K562 (cell line): ENCODE results near the gene SGK1. TPM values are rescaled to one million over a fixed set of nuclear protein-coding genes. Genes with fewer than 3 reads are reported as not detected.

Experiments used
- ATAC-seq: fragments of 200-7000 bp; cut with Tn5 transposase; 3 replicates; pipeline ENCODE4 v1.9.1; 2020; ENCODE audit warnings: moderate library complexity
- BruUV-seq: library from RNA; stranded (reverse); fragments of 400-500 nt; replicated peaks from 2 replicates; lab custom pipeline; 2021; lab: Mats Ljungman, UMichigan
- CTCF ChIA-PET: fragments of 300-600 bp; formaldehyde crosslinking; extraction: SDS; loops from one replicate; lab custom pipeline; 2021; ENCODE audit warnings: low intra/inter-chr PET ratio; lab: Yijun Ruan, JAX
- POLR2A ChIA-PET: fragments of 300-600, 350-650 bp; sonication (Branson Sonifier 250); formaldehyde crosslinking; extraction: SDS; loops from one replicate; lab custom pipeline; 2021; ENCODE audit warnings: antibody characterized with exemption, inconsistent platforms; lab: Yijun Ruan, JAX
- DNase-seq, 4 experiments: peaks; one replicate each; pipeline versions ENCODE4 v3.0.0 to v3.0.0-alpha.2; 2011 to 2018; ENCODE audit warnings: low spot score in 3 of 4, mixed read lengths in 3 of 4; ENCODE audit errors: extremely low read depth in 1 of 4
- FAIRE-seq: peaks from 2 replicates; lab custom pipeline; 2011; peaks lifted over from hg19 to GRCh38; lab: Jason Lieb, UNC
- H2AFZ ChIP-seq: 2 replicates; pipeline ENCODE4 v1.6.0; 2011; ENCODE audit warnings: low read depth, low read length, control low read depth, inconsistent platforms
- H3K27ac ChIP-seq: fragments of 200-600 bp; 3 replicates; pipeline ENCODE4 v1.8.0; 2011; ENCODE audit warnings: low read depth, mild to moderate bottlenecking, control low read depth, inconsistent platforms, low read length, moderate library complexity, mixed read lengths; ENCODE audit errors: extremely low read depth
- H3K27me3 ChIP-seq, 2 experiments: fragments of 300-600 bp in 1 of 2; 2 replicates in 1 of 2; 3 replicates in 1 of 2; pipeline versions ENCODE4 v1.6.0 to v1.8.0; 2011; ENCODE audit warnings: inconsistent platforms in 2 of 2, low read length in 2 of 2, mild to moderate bottlenecking in 1 of 2, mixed read lengths in 1 of 2, moderate library complexity in 1 of 2; ENCODE audit not compliant: control insufficient read depth in 2 of 2, insufficient read depth in 2 of 2
- H3K36me3 ChIP-seq: fragments of 300-600 bp; 3 replicates; pipeline ENCODE4 v1.8.0; 2011; ENCODE audit warnings: mild to moderate bottlenecking, low read length, inconsistent platforms; ENCODE audit not compliant: control insufficient read depth, insufficient read depth
- H3K4me1 ChIP-seq, 2 experiments: fragments of 200-600 bp in 1 of 2; replicated peaks in 1 of 2; 2 replicates in 1 of 2; 3 replicates in 1 of 2; pipeline versions ENCODE4 v1.5.1 to v1.8.0; 2011; ENCODE audit warnings: inconsistent platforms in 2 of 2, low read length in 2 of 2, mild to moderate bottlenecking in 1 of 2, mixed read lengths in 1 of 2, moderate library complexity in 1 of 2; ENCODE audit not compliant: control insufficient read depth in 2 of 2, insufficient read depth in 2 of 2
- H3K4me2 ChIP-seq: 2 replicates; pipeline ENCODE4 v1.6.1; 2011; ENCODE audit warnings: low read length, control low read depth, inconsistent platforms, mixed read lengths; ENCODE audit not compliant: insufficient read depth
- H3K4me3 ChIP-seq: fragments of 200-600 bp; sonication (generic), shearing (Covaris generic); 2 replicates; pipeline ENCODE4 v1.5.1; 2016; ENCODE audit warnings: control low read depth, inconsistent platforms
- H3K79me2 ChIP-seq: fragments of 200-600 bp; 3 replicates; pipeline ENCODE4 v1.8.0; 2011; ENCODE audit warnings: low read length, inconsistent platforms; ENCODE audit not compliant: control insufficient read depth, insufficient read depth
- H3K9ac ChIP-seq, 2 experiments: 2 replicates each; pipeline versions ENCODE4 v1.6.0 to v1.6.1; 2011; ENCODE audit warnings: low read depth in 2 of 2, low read length in 2 of 2, control low read depth in 1 of 2, inconsistent platforms in 1 of 2, mild to moderate bottlenecking in 1 of 2, mixed read lengths in 1 of 2; ENCODE audit not compliant: insufficient read depth in 1 of 2
- H3K9me1 ChIP-seq: one replicate; pipeline ENCODE4 v1.6.0; 2011; ENCODE audit warnings: inconsistent platforms, mild to moderate bottlenecking, low read length, moderate library complexity; ENCODE audit not compliant: control insufficient read depth, insufficient read depth
- H3K9me3 ChIP-seq: replicated peaks from 2 replicates; pipeline ENCODE4 v1.5.1; 2011; ENCODE audit warnings: low read depth, low read length, inconsistent platforms; ENCODE audit not compliant: control insufficient read depth, insufficient read depth
- H4K20me1 ChIP-seq: replicated peaks from 2 replicates; pipeline ENCODE4 v1.6.1; 2011; ENCODE audit warnings: low read length, inconsistent platforms, mixed read lengths; ENCODE audit not compliant: control insufficient read depth, insufficient read depth
- CREB3 ChIP-seq: fragments of 450-650 bp; conservative IDR thresholded peaks from 2 replicates; pipeline ENCODE4 v1.6.1; 2016; ENCODE audit warnings: missing genetic modification characterization, low read depth, mild to moderate bottlenecking, missing compliant biosample characterization, moderate library complexity
- CTBP1 ChIP-seq: fragments of 450-650 bp; IDR thresholded peaks from 2 replicates; pipeline ENCODE4 v1.6.1; 2016; ENCODE audit warnings: borderline replicate concordance
- IRF1 ChIP-seq: sonication (generic); formaldehyde crosslinking; IDR thresholded peaks from 2 replicates; pipeline ENCODE4 v1.8.0; 2022; ENCODE audit warnings: missing genetic modification reagents, mild to moderate bottlenecking, borderline replicate concordance
- MXI1 ChIP-seq: IDR thresholded peaks from 2 replicates; pipeline ENCODE4 v1.6.1; 2011; ENCODE audit warnings: low read depth, mild to moderate bottlenecking, improper control_type of control experiment, low read length
- RAD51 ChIP-seq: fragments of 450-650 bp; IDR thresholded peaks from 2 replicates; pipeline ENCODE4 v1.7.1; 2016; ENCODE audit warnings: low read depth, mild to moderate bottlenecking, borderline replicate concordance
- RNF219 ChIP-seq: fragments of 250-450 bp; sonication (Bioruptor Pico); IDR thresholded peaks from 2 replicates; pipeline ENCODE4 v1.5.0; 2022; ENCODE audit warnings: mild to moderate bottlenecking
- SETDB1 ChIP-seq: IDR thresholded peaks from one replicate; pipeline ENCODE4 v1.6.1; 2012; ENCODE audit warnings: low read length, control low read depth, inconsistent platforms
- TCF7L2 ChIP-seq: fragments of 150-350 bp; IDR thresholded peaks from 2 replicates; pipeline ENCODE4 v1.6.1; 2016; ENCODE audit warnings: low read depth, mild to moderate bottlenecking, low read length, moderate library complexity
- TFE3 ChIP-seq: fragments of 450-650 bp; formaldehyde crosslinking; IDR thresholded peaks from 2 replicates; pipeline ENCODE4 v1.4.0; 2020; ENCODE audit warnings: mild to moderate bottlenecking, mixed read lengths
- USF2 ChIP-seq: sonication (generic); formaldehyde crosslinking; IDR thresholded peaks from 2 replicates; pipeline ENCODE4 v1.5.0; 2020; ENCODE audit warnings: missing genetic modification reagents
- ZNF134 ChIP-seq: fragments of 250-450 bp; sonication (Bioruptor Pico); conservative IDR thresholded peaks from 2 replicates; pipeline ENCODE4 v1.4.0; 2020
- ZNF274 ChIP-seq: IDR thresholded peaks from 2 replicates; pipeline ENCODE4 v1.6.1; 2011; ENCODE audit warnings: low read depth, mild to moderate bottlenecking, low read length, moderate library complexity, borderline replicate concordance
- WGBS: fragments of 100-300 bp; shearing (Covaris generic); methylation state at CpG from one replicate; pipeline ENCODE4 v1.1.6; 2016; ENCODE audit warnings: low coverage, mixed read lengths; ENCODE audit not compliant: insufficient coverage; ENCODE audit errors: missing lambda C conversion rate; 5-methylcytosine and 5-hydroxymethylcytosine counted together
- in situ Hi-C: fragments of 300-500 bp; cut with MboI; formaldehyde crosslinking; loops from 4 replicates; pipeline ENCODE4 v1.15.0; 2018; ENCODE audit warnings: inconsistent platforms, mixed read lengths
- intact Hi-C: fragments of 100-400 bp; cut with micrococcal nuclease; formaldehyde crosslinking; loops from 2 replicates; pipeline ENCODE4 v1.14.2; 2022
- polyA plus RNA-seq, 8 experiments: library from polyadenylated mRNA; depleted of rRNA in 4 of 8; stranded (reverse) in 5 of 8; unstranded in 3 of 8; fragments of >200 nt; fragmentation: Nextera tagmentation in 2 of 8; fragmentation: Illumina TruSeq in 1 of 8; extraction: Ambion mirVana in 2 of 8; extraction: Trizol in 1 of 8; gene quantifications; 2 replicates each; pipeline versions ENCODE4 v1.2.1 to v1.2.3, GENCODE V29; 2011 to 2014; ENCODE audit warnings: inconsistent platforms in 1 of 8, missing spikeins in 1 of 8
- total RNA-seq, 7 experiments: library from RNA; depleted of rRNA in 6 of 7; stranded (reverse); fragments of >200 nt in 6 of 7; fragmentation: Illumina TruSeq in 2 of 7; extraction: Trizol in 2 of 7; gene quantifications; 2 replicates each; pipeline versions ENCODE4 v1.2.1 to v1.2.3, GENCODE V29; 2011 to 2021; ENCODE audit warnings: low replicate concordance in 1 of 7

SGK1 gene
- total and polyA plus RNA-seq, 9 of the 15 experiments (the other 6 are each of a cell fraction or from before 2014, with no cell fraction given): 3.5 to 7.2 (median 3.9) TPM

- in situ Hi-C loops: no loop called here
- Histone ChIP-seq H3K27ac (no peak overlapping the region), H3K9ac (no peak overlapping the region), H3K9me1 (no peaks in the 10 kb centered on the region), H2AFZ (no peak overlapping the region), H3K4me3 (no peak overlapping the region), H3K36me3 (no peaks in the 10 kb centered on the region), H3K4me1 (peaks cover 0 to 7% of the 10 kb centered on the region in 2 experiments; a peak in 2 of 5 replicates), H3K27me3 (no peaks in the 10 kb centered on the region), H3K4me2 (no peak overlapping the region), H3K79me2 (no peaks in the 10 kb centered on the region), H3K9me3 (no peaks in the 10 kb centered on the region), H4K20me1 (no peaks in the 10 kb centered on the region)
- FAIRE-seq (no peak), ATAC-seq (no peak), DNase-seq (no peak)
- intact Hi-C loops: no loop called here
- POLR2A ChIA-PET: no interaction called here
- CTCF ChIA-PET: no interaction called here
- 52% methylated on average over 2 of the region's 2 CpGs for WGBS
- TF ChIP-seq ZNF134 (CRISPR knock-in tag): no peak
- TF ChIP-seq RAD51: peak; percentile 61
- peak; percentile 84 for TF ChIP-seq TFE3
- TF ChIP-seq IRF1 (CRISPR knock-in tag): no peak
- no peak for TF ChIP-seq RNF219 (CRISPR knock-in tag)
- no peak for TF ChIP-seq MXI1
- TF ChIP-seq CTBP1: no peak
- TF ChIP-seq TCF7L2: no peak
- TF ChIP-seq CREB3: no peak
- no peak for TF ChIP-seq USF2 (CRISPR knock-in tag)
- no peak for TF ChIP-seq SETDB1
- no peak for TF ChIP-seq ZNF274
- no TSS peak for BruUV-seq
Observed at GRCh38 chr6:134186355-134186754, 131.6 kb downstream of the SGK1 start.
